Inflammatory macrophage (primary cell): ENCODE data around the gene GMPPA.

Source experiments
- DNase-seq, 2 donors: peaks; one replicate each; pipeline ENCODE4 v3.0.0-alpha.2; 2020 to 2022

Gene GMPPA

DNA sequence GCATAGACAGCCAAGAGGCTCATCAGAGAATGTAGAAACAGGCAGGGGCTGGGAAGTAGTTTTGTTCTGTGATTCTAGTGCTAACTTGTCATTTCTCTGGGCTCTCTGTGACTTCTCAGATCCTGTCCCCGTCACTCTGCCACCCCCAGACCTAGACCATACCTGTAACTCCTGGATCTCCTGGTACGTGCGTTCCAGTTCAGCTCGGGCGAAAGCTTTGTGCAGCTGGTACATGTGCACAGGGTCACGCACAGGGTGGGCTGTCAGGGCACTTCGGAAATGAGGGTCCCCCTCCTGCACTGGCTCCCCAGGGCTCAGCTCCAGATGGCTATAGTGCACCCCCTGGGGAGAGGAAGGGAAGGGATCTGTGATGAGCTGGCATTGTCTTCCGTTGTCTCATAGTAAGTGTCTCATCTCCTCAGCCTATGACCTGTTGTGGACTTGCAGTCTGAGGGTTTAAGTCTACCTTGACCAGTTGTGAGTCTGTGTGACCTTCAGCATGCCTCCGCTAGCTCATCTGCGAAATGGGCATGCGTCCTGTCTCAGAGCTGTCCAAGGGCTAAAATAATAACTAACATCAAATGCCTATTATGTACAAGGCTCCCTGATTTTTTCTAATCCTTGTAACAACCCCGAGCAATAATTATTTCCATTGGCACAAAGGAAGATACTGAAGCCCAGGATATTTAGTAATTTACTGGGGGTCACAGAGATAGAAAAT is 42.3 kb downstream of the GMPPA start:
- DNase-seq, result no peak

DNA sequence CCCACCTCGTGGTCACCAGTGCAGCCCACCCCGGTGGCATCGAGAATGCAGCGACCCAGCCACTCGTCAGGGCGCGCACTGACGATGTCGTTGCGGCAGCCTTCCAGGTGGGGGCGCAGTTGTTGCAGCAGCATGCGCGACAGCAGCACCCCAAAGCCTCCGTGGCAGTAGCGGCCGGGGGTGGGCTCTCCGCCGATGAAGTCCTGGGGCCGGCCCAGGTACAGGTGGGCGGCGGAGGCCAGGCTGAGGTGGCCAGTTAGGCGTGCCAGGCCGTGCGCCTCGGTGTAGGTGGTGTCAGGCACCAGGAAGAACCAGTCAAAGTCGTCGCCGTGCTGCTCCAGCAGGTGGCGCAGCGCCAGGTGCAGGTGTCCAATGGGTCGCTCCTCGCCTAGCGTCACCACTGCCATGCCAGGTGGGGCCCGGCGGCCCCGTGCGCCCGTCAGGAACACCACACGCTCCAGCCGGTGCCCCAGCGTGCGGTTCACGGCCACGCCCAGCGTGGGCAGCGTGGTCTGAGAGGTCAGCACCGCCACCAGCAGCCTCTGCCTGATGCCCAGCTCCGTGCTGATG is 43.0 kb downstream of the GMPPA start:
- peak; percentile 66 to 71 for DNase-seq

DNA sequence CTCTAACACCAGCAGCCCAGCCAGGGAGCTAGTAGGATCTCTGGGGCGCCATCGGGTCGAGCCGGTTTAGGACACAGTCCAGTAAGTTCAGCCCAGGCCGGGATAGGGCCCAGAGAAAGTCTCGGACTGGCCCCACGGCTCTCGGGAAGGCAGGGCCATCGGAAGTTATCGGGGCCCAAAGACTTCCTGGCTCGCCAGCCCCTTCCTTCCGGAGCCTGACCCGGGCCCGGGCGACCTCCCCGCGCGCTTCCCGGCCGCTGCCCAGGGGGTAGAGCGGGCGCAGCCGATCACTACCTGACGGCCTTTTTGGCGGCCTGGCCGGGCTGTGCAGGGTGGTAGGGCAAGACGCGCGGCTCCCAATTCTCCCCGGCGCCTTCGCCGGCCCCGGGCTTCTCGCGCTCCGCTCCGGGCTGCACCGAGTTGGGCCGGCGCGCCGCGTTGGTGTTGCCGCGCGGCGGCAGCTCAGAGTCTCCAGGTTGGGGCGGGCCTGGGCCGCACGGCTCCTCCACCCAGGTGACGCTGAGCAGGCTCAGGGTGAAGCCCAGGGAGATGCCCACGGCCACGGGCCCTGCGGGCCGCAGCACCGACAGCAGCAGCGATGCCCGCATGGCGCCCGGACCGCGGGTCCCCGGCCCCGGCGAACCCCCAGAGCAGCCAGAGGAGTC is 44.4 kb downstream of the GMPPA start:
- peak in 1 of 2 donors; percentile 0 for DNase-seq

DNA sequence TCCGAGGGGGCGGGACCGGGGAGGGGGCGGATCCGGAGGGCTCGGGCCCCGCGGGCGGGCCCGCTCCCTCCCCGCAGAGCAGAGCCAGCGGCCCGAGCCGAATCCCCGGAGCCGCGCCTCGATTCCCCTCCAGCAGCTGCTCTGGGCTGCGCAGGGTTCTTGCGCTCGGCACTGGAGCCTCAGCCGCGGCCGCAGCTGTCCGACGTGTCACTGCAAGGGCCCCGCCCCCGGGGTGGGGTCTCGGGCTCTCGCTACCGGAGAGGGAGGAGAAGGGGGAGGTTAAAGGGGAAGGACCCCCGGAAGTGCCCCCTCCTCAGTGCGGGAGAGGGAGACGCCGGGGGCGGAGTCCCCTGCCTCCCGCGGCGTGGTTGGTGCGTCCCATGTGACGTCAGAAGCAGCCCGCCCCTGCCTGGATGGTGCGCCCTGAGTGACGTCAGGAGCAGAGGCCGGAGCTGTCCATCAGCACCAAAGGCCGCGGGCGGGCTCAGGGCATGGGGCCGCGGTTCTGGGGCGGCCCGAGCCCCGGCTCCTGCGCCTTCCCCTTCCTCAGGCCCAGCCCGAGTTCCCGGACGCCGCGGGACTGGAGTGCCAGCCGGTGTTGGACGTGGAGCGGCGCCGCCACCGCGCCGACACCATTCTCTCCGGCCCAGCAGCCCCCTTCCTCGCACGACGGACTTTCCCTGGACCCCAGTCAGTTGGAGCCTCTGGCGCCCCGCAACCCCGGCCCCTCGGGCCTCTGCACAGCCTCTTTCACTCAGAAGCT is 45.1 kb downstream of the GMPPA start, which contains the start of the genes CHPF and TMEM198:
CHPF (minus strand) TSS at position 214 of the 763 bp plus-strand sequence. CDS start 271 bp downstream, outside the sequence.
TMEM198 (plus strand) TSS at position 433 of the 763 bp plus-strand sequence. CDS start 700 bp downstream, outside the sequence.
- DNase-seq, result peak; percentile 85 to 93

DNA sequence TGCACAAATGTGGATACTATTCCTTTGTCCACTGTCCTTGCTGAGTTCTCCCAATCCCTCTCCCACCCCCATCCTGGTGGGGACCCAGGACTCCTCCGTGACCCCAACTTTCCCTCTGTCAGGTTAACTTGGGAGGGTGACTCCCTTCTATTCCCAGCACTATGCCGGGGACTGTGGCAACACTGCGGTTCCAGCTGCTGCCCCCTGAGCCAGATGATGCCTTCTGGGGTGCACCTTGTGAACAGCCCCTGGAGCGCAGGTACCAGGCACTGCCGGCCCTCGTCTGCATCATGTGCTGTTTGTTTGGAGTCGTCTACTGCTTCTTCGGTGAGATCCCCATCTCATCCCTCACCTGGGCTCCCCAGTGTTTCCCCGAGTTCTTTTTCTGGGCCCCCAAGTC is 45.9 kb downstream of the GMPPA start:
- DNase-seq, result no peak

DNA sequence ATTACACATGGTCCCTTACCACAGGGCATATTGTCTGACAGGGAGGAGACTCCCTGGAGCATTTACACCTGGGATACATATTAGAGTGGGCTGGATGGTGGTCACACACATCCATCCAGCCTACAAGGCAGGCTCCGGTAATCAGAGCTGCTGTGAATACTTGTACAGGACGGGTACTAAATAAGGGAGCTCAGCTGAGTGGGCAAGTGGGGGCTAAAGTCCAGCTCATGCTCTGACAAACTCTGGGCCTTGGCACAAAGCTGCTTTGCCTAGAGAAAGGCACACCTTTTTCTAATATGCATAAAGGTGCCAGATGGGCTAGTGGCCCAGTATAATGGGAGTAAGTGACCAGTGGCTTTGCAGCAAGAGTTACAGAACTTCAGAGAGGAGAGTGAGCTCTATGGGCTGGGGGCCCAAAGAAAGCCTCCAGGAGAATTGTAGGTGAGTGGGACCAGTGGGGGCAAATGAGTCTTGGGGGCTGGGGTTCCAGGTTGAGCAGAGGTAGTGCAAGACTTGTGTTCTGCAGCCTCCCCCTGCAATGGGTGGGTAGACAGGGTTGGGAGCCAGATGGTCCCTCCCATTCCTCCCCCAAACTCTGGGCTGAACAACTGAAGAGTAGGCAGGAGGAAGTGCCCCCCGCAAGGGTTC is 46.7 kb downstream of the GMPPA start:
- DNase-seq, result no peak

DNA sequence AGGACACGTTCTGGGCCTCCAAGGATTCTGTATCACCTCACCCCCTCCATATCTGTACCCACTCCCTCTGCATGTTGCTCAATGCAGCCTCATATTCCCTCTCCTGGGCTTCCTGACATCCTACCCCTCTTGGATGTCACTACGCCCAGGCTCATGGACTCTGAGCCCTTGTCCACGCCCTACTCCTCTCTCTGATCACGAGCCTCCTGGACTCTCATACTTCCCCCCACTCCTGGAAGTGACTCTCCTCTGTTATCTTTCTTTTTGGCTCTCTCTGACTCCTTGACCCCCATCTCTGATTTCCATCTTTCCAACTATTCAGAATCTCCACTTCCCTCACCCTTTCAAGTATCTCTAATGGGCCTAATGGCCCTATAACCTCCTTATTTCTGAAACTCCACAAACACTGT is 47.3 kb downstream of the GMPPA start:
- DNase-seq, result no peak

DNA sequence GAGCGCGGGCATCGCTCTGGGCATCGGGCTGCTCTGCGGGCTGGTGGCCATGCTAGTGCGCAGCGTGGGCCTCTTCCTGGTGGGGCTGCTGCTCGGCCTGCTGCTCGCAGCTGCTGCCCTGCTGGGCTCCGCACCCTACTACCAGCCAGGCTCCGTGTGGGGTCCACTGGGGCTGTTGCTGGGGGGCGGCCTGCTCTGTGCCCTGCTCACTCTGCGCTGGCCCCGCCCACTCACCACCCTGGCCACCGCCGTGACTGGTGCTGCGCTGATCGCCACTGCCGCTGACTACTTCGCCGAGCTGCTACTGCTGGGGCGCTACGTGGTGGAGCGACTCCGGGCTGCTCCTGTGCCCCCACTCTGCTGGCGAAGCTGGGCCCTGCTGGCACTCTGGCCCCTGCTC is 48.9 kb downstream of the GMPPA start:
- DNase-seq, result no peak

DNA sequence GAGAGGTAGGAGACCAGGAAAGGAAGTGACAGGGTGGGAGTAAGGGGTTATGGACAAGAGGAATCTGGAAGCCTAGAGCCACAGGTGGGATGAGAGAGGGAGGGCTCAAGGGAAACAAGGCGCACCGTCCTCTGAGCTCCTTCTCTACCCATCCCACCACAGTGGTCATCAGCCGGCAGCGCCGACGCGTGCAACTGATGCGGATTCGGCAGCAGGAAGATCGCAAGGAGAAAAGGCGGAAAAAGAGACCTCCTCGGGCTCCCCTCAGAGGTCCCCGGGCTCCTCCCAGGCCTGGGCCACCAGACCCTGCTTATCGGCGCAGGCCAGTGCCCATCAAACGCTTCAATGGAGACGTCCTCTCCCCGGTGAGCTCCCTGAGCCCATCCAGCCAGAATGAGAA is 50.3 kb downstream of the GMPPA start:
- DNase-seq, result no peak

DNA sequence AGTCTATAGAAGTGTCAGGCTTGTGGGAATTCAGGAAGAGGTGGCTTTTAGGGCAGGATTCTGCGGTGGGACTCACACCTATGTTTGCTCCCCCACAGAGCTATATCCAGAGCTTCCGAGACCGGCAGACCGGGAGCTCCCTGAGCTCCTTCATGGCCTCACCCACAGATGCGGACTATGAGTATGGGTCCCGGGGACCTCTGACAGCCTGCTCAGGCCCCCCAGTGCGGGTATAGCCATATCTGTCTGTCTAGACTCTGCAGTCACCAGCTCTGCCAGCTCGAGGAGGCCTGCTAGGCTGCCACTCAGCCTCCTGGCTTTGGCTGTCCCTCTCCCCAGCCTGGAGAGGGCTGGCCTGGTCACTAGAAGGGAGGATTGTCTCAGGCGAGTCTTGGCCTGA is 50.9 kb downstream of the GMPPA start:
- DNase-seq, result no peak

DNA sequence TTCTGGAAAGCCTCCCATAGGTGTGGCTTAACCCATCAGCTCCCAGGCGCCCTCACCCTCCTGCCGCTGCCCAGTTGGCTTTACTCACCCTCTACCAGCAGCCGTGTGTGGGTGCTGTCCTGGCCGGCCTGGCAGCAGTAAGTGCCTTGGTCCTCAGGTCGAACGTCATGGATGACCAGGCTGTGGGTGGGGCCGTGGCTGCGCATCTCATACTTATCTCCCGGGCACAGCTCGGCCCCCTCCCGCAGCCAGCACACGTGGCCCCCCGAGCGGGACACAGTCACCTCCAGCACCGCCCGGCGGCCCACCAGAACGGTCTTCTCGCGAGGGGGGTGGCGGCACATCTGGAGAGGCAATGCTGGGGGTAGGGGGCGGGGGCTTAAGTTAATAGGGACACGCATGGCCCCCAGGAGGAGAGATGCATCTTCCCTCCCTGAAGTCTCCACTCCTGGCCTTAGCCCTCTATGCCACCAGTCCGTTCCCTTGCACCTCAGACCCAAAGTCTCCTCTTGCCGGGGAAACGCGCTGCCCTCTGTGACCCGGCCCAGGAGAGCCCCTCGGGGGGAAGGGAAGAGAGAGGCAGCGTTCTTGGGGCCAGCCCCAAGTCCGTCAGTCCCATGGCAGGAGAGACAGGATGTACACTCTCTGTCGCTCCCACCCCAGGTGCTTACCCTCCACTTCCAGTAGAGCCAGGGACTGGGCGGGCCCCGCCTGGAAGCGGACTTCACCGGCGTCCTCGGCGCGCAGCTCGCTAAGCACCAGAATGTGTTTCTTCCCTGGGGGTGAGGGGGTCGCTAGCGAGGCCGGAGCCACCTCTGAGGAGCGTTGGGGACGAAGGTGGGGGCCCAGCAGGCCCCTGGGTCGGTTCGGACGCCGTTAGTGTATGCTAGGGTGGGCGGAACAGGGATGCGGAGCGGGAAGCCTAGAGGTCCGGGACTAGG is 53.0 kb downstream of the GMPPA start:
- no peak for DNase-seq

DNA sequence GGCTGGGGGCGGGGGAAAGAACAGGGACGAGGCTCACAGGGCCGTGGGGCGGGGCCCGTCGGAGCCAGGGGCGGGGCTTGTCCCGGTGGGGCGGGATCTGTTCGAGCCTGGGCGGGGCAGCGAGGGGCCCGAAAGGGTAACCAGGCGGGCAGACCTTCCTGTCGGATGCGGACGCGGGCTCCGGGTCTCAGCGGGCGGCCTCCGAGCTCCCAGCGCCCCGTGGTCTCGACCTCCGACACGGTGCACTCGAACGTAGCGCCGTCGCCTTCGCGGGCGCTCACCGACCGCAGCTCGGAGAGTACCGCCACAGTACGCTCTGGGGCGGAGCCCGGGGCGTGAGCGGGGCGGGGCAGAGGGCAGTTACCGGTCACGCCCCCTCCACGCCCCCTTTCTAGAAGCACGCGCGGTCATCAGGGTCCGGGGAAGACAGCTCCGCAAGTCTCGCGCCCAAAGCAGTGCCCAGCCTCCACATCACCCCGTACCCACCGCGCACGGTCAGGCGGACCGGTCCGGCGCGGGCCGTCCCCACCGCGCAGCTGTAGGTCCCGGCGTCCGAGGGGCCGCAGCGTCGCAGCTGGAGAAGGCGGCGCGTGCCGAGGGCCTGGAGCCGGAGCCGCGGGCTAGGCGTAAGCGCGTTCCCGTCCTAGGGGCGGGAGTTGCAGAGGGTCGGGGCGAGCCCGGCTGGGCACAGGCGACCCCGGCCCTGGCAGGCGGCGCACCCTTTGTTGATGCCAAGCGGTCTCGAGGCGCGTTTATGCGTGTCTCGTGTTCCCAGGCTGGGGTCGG is 53.9 kb downstream of the GMPPA start:
- peak; percentile 57 to 72 for DNase-seq

DNA sequence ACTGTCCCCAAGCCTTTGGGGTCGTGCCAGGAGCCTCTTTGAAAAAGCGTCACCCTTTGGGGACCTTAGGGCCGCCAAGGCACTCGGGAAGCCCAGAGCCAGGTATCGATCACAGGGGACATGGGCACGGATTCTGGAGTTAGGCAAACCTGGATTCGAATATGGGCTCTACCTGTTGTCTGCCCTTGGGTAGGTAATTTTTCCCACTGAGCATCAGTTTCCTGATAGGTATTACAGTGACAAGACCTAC is 54.4 kb downstream of the GMPPA start:
- no peak for DNase-seq

DNA sequence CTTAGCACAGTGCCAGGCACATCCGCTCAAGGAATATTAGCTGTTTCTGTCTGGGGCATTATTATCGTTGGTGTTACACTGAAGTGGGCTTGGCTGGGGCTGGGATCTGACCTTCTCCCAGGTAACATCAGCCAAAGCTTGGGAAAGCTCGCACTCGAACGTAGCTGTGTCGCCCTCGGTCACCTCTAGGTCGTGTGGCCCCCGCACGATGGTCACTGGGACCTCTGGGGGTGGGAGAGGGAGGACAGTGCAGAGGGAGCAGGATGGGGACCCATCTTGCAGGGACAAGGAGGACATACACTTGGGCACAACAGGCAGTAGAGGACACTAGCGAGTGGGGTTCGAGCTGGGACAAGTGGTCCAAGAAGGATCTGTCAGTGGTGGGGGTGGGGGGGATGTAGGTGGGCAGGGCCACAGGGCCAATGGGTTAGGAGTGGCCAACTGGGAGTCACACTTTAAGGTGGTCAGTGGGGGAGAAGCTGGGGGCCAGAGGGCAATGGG is 54.8 kb downstream of the GMPPA start:
- DNase-seq, result no peak

DNA sequence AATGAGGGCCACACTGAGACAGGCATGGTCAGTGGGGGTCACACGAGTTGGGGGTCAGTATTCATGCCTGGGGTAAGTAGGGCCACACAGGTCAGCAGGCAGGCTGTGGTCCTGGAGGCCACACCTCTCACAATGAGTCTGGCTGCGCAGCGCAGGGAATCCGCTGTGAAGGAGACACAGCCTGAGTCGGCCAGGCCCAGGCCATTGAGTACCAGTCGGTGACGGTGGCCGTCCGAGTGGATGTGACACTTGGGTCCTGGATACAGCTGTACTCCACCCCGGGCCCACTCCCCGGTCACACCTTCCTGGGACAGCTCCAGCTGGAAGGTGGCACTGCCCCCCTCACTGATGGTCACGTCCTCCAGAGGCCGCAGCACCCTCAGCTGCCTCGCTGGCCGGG is 55.7 kb downstream of the GMPPA start:
- DNase-seq, result no peak

DNA sequence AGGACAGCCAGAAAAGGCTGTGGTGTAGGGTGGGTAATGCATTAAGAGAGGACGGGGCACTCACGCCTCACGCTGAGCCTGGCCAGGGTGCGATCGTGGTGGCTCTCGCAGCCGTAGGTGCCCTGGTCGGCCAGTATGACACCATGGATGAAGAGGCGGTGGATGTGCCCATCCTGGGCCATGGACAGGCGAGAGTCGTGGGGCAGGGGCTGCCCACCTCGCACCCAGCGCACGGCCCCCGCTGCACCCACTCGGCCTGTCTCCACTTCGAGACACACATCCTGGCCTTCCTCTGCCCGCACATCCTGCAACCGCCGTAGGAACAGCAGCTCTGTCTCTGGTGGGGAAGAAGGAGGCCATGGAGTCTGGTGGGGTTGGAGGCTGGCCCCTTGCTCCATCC is 57.3 kb downstream of the GMPPA start:
- no peak for DNase-seq

DNA sequence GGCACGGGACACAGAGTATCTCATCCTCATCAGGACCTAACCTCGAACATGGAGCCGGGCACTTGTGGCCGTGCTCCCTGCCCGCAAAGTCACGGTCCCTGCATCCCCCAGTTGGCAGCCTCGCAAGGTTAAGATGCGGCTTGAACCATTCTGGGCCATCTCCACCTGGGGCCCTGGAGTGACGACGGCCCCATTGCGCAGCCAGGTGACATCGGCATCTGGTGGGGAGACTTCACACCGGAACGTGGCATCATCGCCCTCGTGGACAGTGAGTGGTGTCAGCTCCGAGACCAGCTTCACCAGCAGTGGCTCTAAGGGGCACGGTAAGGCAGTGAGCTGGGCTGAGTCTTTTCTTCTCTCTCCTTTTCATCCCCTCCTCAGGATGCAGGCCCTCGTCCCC is 57.7 kb downstream of the GMPPA start:
- no peak for DNase-seq
